PC-3 (cell line): ENCODE measurements around the gene ORMDL1. TPM values are rescaled to one million over a fixed set of nuclear protein-coding genes. Genes with fewer than 3 reads are reported as not detected.

Source experiments
- ATAC-seq: fragments of 200-7000 bp; cut with Tn5 transposase; 2 replicates; pipeline ENCODE4 v1.9.1; 2020; ENCODE audit warnings: mild to moderate bottlenecking, moderate library complexity
- BruUV-seq: library from RNA; stranded (reverse); fragments of 400-500 nt; replicated peaks from 2 replicates; lab custom pipeline; 2021; lab: Mats Ljungman, UMichigan
- CTCF ChIA-PET: fragments of 300-600 bp; sonication (Branson Sonifier 250); formaldehyde crosslinking; loops from one replicate; lab custom pipeline; 2022; ENCODE audit warnings: antibody characterized with exemption; lab: Charles Lee
- POLR2A ChIA-PET: fragments of 300-600 bp; sonication (Branson Sonifier 250); formaldehyde crosslinking; loops from one replicate; lab custom pipeline; 2022; ENCODE audit warnings: antibody characterized with exemption; ENCODE audit not compliant: unreplicated experiment; lab: Charles Lee
- DNase-seq: peaks from one replicate; pipeline ENCODE4 v3.0.0-alpha.2; 2015
- H2AFZ ChIP-seq: fragments of 300-600 bp; sonication (generic); 2 replicates; pipeline ENCODE4 v1.6.0; 2016; ENCODE audit warnings: antibody characterized with exemption, low read length
- H3F3A ChIP-seq: fragments of 300-600 bp; sonication (generic); one replicate; pipeline ENCODE4 v1.6.0; 2017; ENCODE audit warnings: antibody characterized with exemption, low read length, control low read depth, mild to moderate bottlenecking; ENCODE audit not compliant: unreplicated experiment
- H3K27ac ChIP-seq: fragments of 300-600 bp; sonication (generic); 2 replicates; pipeline ENCODE4 v1.5.1; 2016; ENCODE audit warnings: mild to moderate bottlenecking, low read length
- H3K27me3 ChIP-seq: fragments of 300-600 bp; sonication (generic); 2 replicates; pipeline ENCODE4 v1.6.1; 2016; ENCODE audit warnings: low read length, mixed read lengths
- H3K36me3 ChIP-seq: fragments of 300-600 bp; sonication (generic); 2 replicates; pipeline ENCODE4 v1.6.1; 2016; ENCODE audit warnings: low read depth, mixed run types, low read length, mixed read lengths
- H3K4me1 ChIP-seq: fragments of 300-600 bp; sonication (generic); 2 replicates; pipeline ENCODE4 v1.5.1; 2016; ENCODE audit warnings: low read length; ENCODE audit not compliant: insufficient read depth
- H3K4me2 ChIP-seq: fragments of 300-600 bp; sonication (generic); 2 replicates; pipeline ENCODE4 v1.6.0; 2016; ENCODE audit warnings: low read length
- H3K4me3 ChIP-seq: fragments of 300-600 bp; sonication (generic); 2 replicates; pipeline ENCODE4 v1.5.1; 2016; ENCODE audit warnings: mild to moderate bottlenecking, low read length, mixed read lengths
- H3K79me2 ChIP-seq: fragments of 300-600 bp; sonication (generic); 2 replicates; pipeline ENCODE4 v1.6.1; 2017; ENCODE audit warnings: low read length, mixed read lengths
- H3K9ac ChIP-seq: fragments of 300-600 bp; sonication (generic); 2 replicates; pipeline ENCODE4 v1.6.0; 2016; ENCODE audit warnings: mild to moderate bottlenecking, low read length
- H3K9me2 ChIP-seq: fragments of 300-600 bp; sonication (generic); replicated peaks from 2 replicates; pipeline ENCODE4 v1.6.1; 2016; ENCODE audit warnings: mixed run types, low read length, mixed read lengths
- H3K9me3 ChIP-seq: fragments of 300-600 bp; sonication (generic); 2 replicates; pipeline ENCODE4 v1.6.1; 2016; ENCODE audit warnings: low read length, mixed read lengths
- H4K20me1 ChIP-seq: fragments of 300-600 bp; sonication (generic); 2 replicates; pipeline ENCODE4 v1.6.1; 2016; ENCODE audit warnings: low read length, mixed read lengths
- EZH2 ChIP-seq: fragments of 300-600 bp; sonication (generic); IDR thresholded peaks from one replicate; pipeline ENCODE4 v1.6.1; 2017; ENCODE audit warnings: antibody characterized with exemption, mild to moderate bottlenecking, low read length; ENCODE audit not compliant: unreplicated experiment
- EZH2phosphoT487 ChIP-seq: fragments of 300-600 bp; sonication (generic); IDR thresholded peaks from 2 replicates; pipeline ENCODE4 v1.6.1; 2018; ENCODE audit warnings: mild to moderate bottlenecking, antibody characterized with exemption, low read length, borderline replicate concordance
- intact Hi-C: fragments of 100-400 bp; cut with micrococcal nuclease; formaldehyde crosslinking; loops from 2 replicates; pipeline ENCODE4 v1.9.0; 2023
- total RNA-seq: library from RNA; depleted of rRNA; stranded (reverse); fragments of >200 nt; gene quantifications from 2 replicates; pipeline ENCODE4 v1.2.3, GENCODE V29; 2014; rRNA removed
- TF ChIP-seq, protein P1 (sequence below): fragments of 300-600 bp; sonication (generic); conservative IDR thresholded peaks from 2 replicates; pipeline ENCODE4 v1.5.1; 2017; ENCODE audit warnings: antibody characterized with exemption, low read depth, mild to moderate bottlenecking, low read length

The ORMDL1 gene
- total RNA-seq, 1 experiment from 2014 or later: 64.5 TPM

DNA sequence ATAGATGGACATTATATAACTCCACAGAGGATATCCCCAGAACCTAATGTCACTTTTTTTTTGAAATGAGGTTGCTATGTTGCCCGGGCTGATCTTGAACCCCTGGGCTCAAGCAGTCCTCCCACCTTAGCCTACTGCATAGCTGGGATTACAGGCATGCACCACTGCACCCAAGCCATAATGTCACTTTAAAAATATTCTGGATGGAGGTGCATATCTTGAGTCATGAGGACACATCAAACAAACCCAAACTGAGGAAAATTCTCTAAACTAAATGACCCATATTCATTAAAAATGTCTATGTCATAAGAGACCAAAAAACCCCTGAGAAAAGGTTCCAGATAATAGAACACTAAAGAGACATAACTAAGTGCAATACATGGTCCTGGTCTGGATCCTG, 57.9 kb downstream of the ORMDL1 start:
- H3K27ac ChIP-seq: no peak overlapping the region
- H3K9me3 ChIP-seq: no peaks in the 10 kb centered on the region
- H3K36me3 ChIP-seq: no peaks in the 10 kb centered on the region
- TF ChIP-seq, protein P1, sequence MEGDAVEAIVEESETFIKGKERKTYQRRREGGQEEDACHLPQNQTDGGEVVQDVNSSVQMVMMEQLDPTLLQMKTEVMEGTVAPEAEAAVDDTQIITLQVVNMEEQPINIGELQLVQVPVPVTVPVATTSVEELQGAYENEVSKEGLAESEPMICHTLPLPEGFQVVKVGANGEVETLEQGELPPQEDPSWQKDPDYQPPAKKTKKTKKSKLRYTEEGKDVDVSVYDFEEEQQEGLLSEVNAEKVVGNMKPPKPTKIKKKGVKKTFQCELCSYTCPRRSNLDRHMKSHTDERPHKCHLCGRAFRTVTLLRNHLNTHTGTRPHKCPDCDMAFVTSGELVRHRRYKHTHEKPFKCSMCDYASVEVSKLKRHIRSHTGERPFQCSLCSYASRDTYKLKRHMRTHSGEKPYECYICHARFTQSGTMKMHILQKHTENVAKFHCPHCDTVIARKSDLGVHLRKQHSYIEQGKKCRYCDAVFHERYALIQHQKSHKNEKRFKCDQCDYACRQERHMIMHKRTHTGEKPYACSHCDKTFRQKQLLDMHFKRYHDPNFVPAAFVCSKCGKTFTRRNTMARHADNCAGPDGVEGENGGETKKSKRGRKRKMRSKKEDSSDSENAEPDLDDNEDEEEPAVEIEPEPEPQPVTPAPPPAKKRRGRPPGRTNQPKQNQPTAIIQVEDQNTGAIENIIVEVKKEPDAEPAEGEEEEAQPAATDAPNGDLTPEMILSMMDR: no peak
- TF ChIP-seq EZH2phosphoT487 (no peak), EZH2 (no peak)
- CTCF ChIA-PET: no interaction called here
- no peaks in the 10 kb centered on the region for H4K20me1 ChIP-seq
- BruUV-seq: no TSS peak
- DNase-seq: no peak
- ATAC-seq: no peak
- H3K79me2 ChIP-seq: no peaks in the 10 kb centered on the region
- POLR2A ChIA-PET: no interaction called here
- H3K27me3 ChIP-seq: no peaks in the 10 kb centered on the region
- H3K9me2 ChIP-seq: no peaks in the 10 kb centered on the region
- H3K4me2 ChIP-seq: no peak overlapping the region
- H3K4me3 ChIP-seq: no peak overlapping the region
- intact Hi-C loops: no loop called here
- H2AFZ ChIP-seq: no peak overlapping the region
- no peaks in the 10 kb centered on the region for H3K4me1 ChIP-seq
- H3K9ac ChIP-seq: no peak overlapping the region
- no peaks in the 10 kb centered on the region for H3F3A ChIP-seq

- Histone ChIP-seq H3K4me3 (no peak overlapping the region), H3K27me3 (no peaks in the 10 kb centered on the region), H3K4me2 (no peak overlapping the region), H3K4me1 (no peaks in the 10 kb centered on the region), H3K9me3 (no peaks in the 10 kb centered on the region), H3F3A (no peaks in the 10 kb centered on the region), H3K27ac (no peak overlapping the region), H4K20me1 (no peaks in the 10 kb centered on the region), H3K79me2 (no peaks in the 10 kb centered on the region), H3K36me3 (no peaks in the 10 kb centered on the region), H3K9ac (no peak overlapping the region), H2AFZ (no peak overlapping the region), H3K9me2 (no peaks in the 10 kb centered on the region)
- intact Hi-C loops: no loop called here
- TF ChIP-seq, protein P1: no peak
- no peak for TF ChIP-seq EZH2
- TF ChIP-seq EZH2phosphoT487: no peak
- ChIA-PET POLR2A (interaction anchor here (0.6 kb wide), 1 partner anchor 404 kb away, joined by 4 read pairs; no protein-coding TSS in a partner anchor), CTCF (no interaction called here)
- no TSS peak for BruUV-seq
- DNase-seq (no peak), ATAC-seq (no peak)
Observed at GRCh38 chr2:189723192-189723591, 60.9 kb downstream of the ORMDL1 start.

Other genes starting within 250 kb of the ORMDL1 start
- 1.7 and 13.4 TPM in 2 replicates for gene SLC40A1, start 203.6 kb downstream of the ORMDL1 start, total RNA-seq
- 33.7 and 48.3 TPM in 2 replicates for gene ASNSD1, start 122.9 kb downstream of the ORMDL1 start, total RNA-seq
- gene ANKAR, start 109.7 kb downstream of the ORMDL1 start, total RNA-seq: 3.5 and 6.6 TPM in 2 replicates
- 8.1 and 12.6 TPM in 2 replicates for gene OSGEPL1, start 21.5 kb downstream of the ORMDL1 start, total RNA-seq
- 13.8 and 15.1 TPM in 2 replicates for gene PMS1, start 111 bp upstream of the ORMDL1 start, total RNA-seq